Measurements from ENCODE around the gene TLCD2.

DNA sequence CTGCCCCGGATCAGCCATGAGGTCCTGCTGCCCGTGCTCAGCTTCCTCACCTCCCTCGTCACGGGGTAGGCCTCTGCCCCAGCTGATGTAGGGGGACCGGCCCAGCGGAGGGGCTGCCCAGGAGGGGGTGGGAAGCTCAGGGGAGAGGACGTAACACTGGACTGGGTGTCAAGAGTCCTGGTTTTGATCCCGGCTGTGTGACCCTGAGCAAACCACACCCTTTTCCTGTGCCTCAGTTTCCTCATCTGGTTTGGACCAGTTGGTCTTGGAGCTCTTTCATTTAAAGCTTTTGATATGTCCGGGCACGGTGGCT is 21.0 kb upstream of the TLCD2 start:
- TF ChIP-seq POLR2A (IDR thresholded peaks at IDR 0.05) = no peak
- TF ChIP-seq CTCF (IDR thresholded peaks at IDR 0.05) = no peak
- TF ChIP-seq POLR2AphosphoS5 (IDR thresholded peaks at IDR 0.05) = peak in 1 of 3 donors; percentile 27

Data from breast epithelium (tissue), 3 donors.